DMS 273 (cell line): Measurements from ENCODE around the gene APOH.
A peak's percentile ranks its signal among the peaks of the same experiment; 100 is the strongest.
"Not testable (repeated sequence)": the region's sequence is repeated elsewhere in the genome, so short reads cannot be mapped to it uniquely, and the experiment has no call there.

Experiments used
- DNase-seq: peaks from one replicate; lab custom pipeline; 2025; ENCODE audit not compliant: unreplicated experiment; lab: John Stamatoyannopoulos, UW

APOH gene

GRCh38 chr17:66228887-66229782 is at the start of gene APOH:
Gene APOH, minus strand, starts transcription at chr17:66229415. Its CDS starts 36 bp downstream, at chr17:66229379.
- no peak for DNase-seq

- no peak for DNase-seq
Observed at GRCh38 chr17:66277191-66277590, 48.0 kb upstream of the APOH start.

DNA sequence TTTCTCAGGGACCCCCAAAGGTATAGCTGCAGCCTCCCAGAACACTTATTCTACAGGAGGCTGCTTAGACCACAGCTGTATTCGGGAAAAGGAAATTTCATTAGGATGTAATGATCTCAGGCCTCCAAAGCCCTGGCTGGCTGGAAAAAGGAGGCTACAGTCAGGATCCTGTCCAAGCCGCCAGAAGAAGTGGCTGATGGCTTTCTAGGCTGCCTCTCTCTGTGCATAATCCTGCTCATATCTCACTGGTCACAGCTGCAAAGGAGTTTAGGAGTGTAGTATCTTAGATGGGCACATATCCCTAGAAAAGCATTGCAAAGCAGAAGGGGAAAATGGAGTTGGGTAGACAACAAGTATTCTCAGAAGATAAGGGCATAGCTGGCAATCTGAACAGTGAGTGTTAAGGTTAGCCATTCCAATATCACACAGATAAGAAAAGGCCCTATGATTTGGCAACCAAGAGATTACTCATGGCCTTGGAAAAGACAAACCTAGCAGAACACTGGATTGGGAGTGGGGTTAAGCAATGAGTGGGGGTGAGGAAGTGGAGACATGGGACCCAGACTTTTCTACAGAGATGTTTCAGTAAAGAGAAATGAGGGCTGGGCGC is 47.2 kb upstream of the APOH start:
- no peak for DNase-seq

DNA sequence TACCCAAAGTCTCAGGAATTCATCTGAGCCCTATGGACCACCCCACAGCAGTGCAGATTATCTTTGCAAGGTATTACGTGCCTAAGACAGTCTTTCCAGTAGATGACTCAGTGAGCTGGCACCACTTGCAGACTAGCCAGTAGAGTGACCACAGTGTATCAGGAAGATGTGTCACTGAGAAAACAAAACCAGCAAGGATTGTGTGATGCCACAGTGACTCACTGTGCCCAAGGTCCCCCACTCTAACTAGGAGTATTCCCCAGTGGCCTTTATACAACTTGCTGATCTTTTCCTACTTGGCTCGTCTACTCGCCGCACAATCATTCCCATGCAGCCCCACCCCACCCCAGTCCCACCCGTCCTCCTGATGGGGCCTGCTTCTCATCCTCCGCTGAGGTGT is 46.4 kb upstream of the APOH start:
- no peak for DNase-seq

GRCh38 chr17:66273586-66273848 is 44.3 kb upstream of the APOH start:
- DNase-seq = no peak

DNA sequence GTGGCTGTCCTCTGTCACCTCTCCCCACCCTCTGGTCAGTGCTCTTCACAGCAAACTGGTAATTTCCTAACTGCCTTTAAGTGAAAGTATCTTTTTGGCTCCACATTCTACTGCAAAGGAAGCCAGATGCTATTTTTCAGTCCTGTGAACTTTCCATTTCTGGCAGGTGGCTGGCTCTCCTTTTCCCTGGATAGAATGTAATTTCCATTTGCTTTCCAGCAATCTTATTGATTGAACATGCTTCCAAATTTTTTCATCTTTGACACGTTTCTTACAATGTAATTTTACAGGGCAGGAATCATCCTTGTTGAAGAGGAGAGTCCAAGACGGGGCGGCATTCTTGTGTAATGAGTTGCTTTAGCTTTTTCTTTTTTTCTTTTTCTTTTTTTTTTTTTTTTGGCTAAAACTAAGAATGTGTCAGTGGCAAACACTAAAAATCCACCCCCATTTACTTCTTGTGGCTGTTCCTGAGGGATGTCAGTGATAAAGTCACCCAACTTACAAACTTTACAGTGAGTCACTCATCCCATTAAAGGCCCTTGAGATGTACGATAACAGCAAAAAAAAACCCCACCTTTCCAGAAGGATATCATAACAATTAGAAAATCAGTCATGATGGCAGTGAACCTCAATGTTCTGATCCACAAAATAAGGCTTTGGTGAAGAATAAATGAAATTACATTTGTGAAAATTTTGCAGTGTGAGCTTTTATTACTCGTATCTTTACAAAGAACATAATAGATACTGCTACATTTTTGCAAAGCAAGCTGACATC is 43.8 kb upstream of the APOH start:
- peak; percentile 19 for DNase-seq

- DNase-seq = no peak
Observed at GRCh38 chr17:66271512-66271911, 42.3 kb upstream of the APOH start.

DNA sequence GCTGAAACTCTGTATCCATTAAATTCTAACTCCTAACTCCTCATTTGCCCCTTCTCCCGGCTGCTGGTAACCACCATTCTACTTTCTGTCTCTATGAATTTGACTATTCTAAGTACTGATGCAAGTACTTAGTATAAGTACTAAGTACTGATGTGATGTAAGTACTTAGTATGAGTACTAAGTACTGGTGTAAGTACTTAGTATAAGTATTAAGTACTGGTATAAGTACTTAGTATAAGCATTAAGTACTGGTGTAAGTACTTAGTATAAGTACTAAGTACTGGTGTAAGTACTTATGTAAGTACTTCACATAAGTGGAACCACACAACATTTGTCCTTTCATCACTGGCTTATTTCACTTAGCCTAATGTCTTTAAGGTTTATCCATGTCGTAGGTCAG is 40.9 kb upstream of the APOH start:
- no peak for DNase-seq

DNA sequence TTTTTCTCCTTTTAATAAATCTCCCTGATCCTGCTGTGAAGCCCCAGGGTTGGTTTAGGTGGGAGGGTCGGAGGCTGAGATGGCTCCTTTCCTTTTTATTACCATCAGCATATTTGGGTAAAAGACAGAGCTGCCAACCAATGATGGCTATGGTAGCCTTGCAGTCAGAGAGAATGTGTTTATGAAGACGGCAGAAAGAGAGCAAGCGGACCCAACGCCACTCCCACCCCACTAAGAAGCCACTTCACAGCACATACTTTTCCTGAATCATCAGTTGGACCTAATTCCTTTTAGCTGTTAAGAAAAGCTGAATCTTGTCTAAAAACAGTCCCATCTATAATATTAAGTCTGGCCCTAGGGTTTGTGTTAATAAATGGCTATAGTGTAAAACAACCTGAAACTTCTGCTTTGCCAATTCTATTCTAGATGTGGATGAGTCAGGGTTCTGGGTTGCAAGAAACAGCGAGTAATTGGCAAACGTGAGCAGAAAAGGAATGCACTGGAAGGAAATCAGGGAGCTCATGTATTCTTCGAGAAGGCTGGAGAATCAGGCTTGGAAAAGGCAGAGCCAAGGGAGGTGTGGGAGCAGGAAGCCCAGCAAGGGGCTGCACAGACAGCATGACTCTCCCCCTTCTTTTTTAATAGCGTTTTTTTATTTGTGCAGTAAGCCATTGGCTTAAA is 39.2 kb upstream of the APOH start:
- DNase-seq = no peak

DNA sequence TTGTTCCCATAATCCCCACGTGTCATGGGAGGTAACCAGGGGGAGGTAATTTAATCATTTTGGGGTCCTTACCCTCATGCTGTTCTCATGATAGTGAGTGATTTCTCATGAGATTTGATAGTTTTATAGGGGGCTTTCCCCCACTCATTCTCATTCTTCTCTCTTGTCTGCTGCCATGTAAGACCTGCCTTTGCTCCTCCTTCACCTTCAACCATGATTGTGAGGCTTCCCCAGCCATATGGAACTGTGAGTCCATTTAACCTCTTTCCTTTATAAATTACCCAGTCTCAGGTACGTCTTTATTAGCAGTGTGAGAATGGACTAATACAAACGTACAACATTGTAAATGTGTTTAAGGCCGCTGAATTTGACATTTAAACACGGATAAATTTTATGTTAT is 35.5 kb upstream of the APOH start:
- no peak for DNase-seq

DNA sequence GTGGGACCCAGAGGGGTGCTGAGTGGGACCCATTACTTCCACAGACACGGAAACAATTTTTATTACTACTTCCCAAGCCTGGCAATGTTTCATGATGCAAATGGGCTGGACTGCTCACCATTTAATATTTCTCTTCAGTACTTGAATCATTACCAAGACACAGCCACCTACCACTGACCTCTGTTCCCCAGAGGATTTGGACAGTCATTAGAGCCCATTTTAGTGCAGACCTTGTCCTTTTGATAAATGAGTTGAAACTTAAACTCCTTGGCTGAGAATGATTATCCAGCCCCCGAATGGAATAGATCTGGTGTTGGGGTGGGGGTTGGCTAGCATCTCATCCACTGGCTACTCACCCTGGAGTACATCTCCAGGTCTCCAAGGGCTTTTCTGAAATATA is 33.6 kb upstream of the APOH start:
- no peak for DNase-seq

- no peak for DNase-seq
Observed at GRCh38 chr17:66260688-66261087, 31.5 kb upstream of the APOH start.

GRCh38 chr17:66260275-66260674 is 31.1 kb upstream of the APOH start:
- no peak for DNase-seq

DNA sequence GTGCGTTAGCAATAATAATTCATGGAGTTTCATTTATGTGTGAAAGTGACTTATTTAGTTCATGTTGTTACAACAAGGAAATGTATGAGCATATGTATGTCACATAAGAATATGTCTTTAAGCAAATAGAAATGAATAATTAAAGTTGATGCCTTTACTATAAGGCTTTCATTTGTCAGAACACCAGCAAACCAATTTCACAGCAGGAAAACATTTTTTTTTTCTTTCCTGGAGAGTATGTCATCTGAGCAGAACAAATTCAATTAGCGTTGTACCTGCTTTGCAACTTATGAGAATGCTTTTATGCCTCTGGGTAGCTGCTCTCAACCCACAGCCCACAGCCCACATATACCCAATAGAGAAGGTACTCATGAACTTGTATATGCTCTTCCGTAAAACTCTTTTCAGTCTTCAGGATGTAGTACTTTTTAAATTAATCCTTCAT is 26.3 kb upstream of the APOH start:
- no peak for DNase-seq

- DNase-seq = peak; percentile 85
Observed at GRCh38 chr17:66255112-66255511, 25.9 kb upstream of the APOH start.

DNA sequence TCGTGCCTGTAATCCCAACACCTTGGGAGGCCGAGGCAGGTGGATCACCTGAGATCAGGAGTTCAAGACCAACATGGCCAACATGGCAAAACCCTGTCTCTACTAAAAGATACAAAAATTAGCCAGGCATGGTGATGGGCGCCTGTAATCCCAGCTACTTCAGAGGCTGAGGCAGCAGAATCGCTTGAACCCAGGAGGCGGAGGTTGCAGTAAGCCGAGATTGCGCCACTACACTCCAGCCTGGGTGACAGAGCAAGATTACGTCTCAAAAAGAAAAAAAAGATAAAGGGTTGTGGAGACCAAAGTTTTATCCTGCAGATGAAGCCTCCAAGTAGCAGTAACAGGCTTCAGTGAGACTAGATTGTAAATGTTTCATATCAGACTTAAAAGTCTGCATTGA is 24.2 kb upstream of the APOH start:
- DNase-seq = not testable (repeated sequence)

DNA sequence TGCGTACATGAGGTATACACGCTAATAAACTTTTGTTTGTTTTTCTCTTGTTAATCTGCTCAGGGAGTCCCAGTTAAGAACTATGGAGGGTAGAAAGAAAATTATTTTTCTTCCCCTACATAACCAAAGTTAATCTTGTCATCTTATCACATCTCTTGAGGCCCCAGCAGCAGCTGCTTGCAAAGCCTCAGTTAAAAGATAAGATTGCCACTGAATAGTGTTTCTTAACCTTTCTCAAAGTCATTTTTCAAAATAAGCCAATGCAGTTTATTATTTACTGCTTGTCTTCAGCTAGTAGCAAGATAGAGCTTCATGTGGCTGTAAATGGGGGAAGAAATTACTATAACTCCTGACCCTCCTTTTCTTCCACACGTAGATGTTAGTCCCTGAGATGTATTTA is 21.5 kb upstream of the APOH start:
- DNase-seq = no peak

DNA sequence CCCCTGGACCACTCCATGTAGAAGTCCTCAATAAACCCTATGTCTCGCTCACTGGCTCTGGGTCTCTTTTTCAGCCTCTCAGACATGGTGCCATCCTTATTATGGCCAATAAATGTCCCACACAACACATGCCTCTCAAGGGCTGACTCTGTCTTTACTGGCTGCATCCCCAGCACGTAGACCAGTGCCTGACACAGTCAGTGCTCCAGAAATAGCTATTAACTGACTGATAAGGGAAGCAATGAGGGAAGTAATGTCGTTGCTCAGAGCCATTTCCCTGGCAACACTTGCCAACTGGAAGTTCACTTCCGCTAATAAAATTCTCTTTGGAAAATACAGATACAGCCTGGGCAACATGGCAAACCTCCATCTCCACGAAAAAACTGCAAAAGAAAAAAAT is 19.1 kb upstream of the APOH start:
- DNase-seq = no peak

GRCh38 chr17:66241839-66242238 is 12.6 kb upstream of the APOH start:
- DNase-seq = no peak

DNA sequence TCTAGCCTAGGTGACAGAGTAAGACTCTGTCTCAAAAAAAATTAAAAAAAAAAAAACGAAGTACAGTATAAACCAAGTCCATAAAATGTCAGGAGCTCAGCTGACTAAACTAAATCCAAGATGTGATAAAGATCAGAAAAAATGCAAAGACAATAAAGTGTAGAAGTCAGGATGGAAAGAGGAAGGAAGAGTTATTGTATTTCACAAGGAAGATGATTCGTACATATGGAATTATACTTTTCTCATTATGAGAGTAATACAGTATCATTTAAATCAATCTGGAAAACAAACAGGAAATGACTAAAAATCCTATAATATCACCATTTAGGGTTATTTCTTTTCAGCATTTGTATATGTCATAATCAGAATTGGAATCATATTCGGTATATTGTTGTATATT is 11.4 kb upstream of the APOH start:
- DNase-seq = no peak

GRCh38 chr17:66240013-66240412 is 10.8 kb upstream of the APOH start:
- DNase-seq = no peak
